HG02642 (cell line): ENCODE measurements around the gene SELENOH.
"Not testable (repeated sequence)": the region's sequence is repeated elsewhere in the genome, so short reads cannot be mapped to it uniquely, and the experiment has no call there.

Experiments
- ATAC-seq: cut with Tn5 transposase; IDR thresholded peaks from one replicate; pipeline ENCODE4 v1.9.1; 2021; ENCODE audit warnings: mild to moderate bottlenecking; ENCODE audit not compliant: unreplicated experiment, poor library complexity

SELENOH gene, protein sequence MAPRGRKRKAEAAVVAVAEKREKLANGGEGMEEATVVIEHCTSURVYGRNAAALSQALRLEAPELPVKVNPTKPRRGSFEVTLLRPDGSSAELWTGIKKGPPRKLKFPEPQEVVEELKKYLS

GRCh38 chr11:57741132-57742086 is at the start of gene SELENOH:
TSS of gene SELENOH (plus strand) at chr11:57741491. CDS start at chr11:57741596, 105 bp downstream.
- peak; percentile 91 for ATAC-seq

DNA sequence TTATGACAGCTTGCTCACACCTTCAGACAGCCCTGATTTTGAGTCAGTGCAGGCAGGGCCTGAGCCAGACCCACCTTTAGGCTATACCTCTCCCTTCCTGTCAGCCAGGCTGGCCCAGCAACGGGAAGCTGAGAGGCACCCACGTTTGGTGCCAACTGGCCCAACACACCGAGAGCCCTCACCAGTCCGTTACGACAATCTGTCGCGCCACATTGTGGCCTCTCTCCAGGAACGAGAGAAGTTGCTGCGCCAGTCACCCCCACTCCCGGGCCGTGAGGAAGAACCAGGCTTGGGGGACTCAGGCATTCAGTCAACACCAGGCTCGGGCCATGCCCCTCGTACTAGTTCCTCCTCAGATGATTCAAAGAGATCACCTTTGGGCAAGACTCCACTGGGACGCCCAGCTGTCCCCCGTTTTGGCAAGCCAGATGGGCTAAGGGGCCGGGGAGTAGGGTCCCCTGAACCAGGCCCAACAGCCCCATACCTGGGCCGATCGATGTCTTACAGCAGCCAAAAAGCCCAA is 42.4 kb upstream of the SELENOH start:
- ATAC-seq = no peak

- ATAC-seq = no peak
These were observed 41.5 kb upstream of the SELENOH start for GRCh38 chr11:57699813-57700212.

GRCh38 chr11:57700425-57700824 is 40.9 kb upstream of the SELENOH start:
- no peak for ATAC-seq

- no peak for ATAC-seq
These were observed 38.0 kb upstream of the SELENOH start for GRCh38 chr11:57703341-57703740.

GRCh38 chr11:57704932-57705331 is 36.4 kb upstream of the SELENOH start:
- no peak for ATAC-seq

DNA sequence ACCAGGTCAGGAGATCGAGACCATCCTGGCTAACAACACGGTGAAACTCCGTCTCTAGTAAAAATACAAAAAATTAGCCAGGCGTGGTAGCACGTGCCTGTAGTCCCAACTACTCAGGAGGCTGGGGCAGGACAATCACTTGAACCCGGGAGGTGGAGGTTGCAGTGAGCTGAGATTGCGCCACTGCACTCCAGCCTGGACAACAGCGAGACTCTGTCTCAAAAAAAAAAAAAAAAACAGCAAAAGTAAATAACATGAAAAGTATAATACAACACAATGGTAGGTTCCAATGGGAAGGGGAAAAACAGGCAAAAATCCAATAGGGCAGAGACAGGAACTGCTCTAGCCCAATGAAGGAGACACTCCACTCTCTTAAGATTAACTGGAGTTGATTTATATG is 35.9 kb upstream of the SELENOH start:
- ATAC-seq = not testable (repeated sequence)

DNA sequence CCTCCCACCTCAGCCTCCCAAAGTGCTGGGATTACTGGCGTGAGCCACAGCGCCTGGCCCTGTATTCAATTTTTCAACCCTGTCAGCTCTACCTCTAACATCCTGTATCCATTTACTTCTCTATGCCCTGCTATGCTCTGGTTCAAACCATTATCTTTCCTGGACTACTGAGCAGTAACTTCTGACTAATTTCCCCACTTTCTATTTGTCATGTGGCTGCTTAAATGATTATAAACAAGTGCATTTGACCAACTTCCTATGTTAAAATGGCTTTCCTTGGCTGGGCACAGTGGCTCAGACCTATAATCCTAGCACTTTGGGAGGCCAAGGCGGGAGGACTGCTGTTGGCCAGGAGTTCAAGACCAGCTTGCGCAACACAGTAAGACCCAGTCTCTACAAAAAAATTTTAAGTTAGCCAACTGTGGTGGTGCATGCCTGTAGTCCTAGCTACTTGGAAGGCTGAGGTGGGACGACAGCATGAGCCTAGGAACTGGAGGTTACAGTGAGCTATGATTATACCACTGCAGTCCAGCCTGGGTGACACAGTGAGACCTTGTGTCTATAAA is 31.4 kb upstream of the SELENOH start:
- no peak for ATAC-seq

DNA sequence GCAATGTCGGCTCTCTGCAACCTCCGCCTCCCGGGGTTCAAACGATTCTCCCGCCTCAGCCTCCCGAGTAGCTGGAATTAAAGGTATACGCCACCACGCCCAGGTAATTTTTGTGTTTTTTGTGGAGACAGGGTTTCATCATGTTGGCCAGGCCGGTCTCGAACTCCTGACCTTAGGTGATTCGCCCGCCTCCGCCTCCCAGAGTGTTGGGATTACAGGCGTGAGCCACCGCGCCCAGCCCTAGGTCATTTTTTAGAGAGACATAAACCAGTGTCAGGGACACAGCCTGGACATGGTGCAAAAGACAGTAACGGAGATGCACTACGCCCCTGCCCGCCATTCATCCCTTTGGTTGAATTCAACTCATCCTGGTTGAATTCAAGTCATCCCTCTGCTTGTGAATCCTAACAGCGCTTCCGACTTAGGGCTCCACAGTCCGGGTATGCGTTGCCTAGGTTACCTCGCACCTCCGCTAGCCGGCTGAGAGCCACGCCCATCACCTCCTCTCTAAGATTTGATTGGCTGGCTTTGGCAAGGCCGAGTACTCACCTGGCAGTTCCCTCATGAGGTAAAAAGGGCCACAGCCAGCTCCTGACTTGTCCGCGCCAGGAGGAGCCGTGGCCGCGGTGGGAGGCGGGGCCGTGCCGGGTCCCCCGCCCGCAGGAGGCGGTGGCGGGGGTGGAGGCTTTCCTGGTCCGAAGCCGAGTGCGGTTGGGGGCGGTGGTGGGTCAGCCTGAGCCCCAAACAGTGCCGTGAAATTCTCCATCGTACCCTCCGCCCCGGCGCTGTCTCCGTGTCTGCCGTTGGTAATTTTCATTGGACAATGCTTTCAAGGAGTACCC is 29.7 kb upstream of the SELENOH start, which contains the start of gene MED19:
Gene MED19, minus strand, starts transcription at position 802 of the 842 bp plus-strand sequence. Its CDS starts 36 bp downstream, at position 766.
- peak; percentile 53 for ATAC-seq

GRCh38 chr11:57712256-57713150 is 28.8 kb upstream of the SELENOH start, which contains the start of gene TMX2:
TSS of gene TMX2 (plus strand) at chr11:57712593. CDS start at chr11:57712619, 26 bp downstream.
- peak; percentile 95 for ATAC-seq

GRCh38 chr11:57713835-57714234 is 27.5 kb upstream of the SELENOH start:
- ATAC-seq = no peak

GRCh38 chr11:57716726-57717125 is 24.6 kb upstream of the SELENOH start:
- not testable (repeated sequence) for ATAC-seq

DNA sequence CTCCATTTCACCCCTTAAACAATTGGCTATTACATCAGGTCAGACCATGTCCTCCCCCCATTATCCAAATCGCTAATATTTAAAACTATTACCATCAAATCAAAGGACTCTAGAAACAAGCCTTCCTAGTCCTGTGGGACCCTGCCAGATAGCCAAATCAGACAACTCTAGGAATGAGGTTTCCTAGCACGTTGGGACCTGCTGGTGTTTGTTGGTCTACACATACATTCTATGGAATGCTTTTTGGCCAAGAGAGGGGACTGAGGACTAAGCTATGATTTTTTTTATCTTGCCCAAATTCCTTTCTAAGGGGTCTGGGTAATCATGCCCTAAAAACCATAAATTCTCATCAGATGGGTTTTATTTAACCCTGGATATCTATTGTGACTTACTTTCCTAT is 14.1 kb upstream of the SELENOH start:
- no peak for ATAC-seq

DNA sequence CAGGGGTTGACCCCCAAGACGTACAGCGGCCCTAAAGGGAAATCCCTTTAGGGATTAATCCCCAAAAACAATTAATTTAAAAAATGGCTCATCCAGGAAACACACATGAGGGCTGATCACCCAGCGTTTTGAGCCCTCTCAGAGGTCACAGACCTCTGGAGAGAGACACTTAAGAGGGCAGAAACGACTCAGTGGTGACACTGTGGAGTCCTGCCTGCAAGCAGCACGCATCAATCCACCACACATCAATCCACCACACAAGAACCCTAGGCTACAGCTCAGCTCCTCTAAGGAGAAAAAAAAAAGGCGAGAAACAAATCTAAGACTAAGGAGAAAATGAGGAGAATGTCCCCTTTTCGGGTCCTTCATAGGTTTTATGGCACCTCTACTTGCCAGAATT is 12.5 kb upstream of the SELENOH start:
- no peak for ATAC-seq

DNA sequence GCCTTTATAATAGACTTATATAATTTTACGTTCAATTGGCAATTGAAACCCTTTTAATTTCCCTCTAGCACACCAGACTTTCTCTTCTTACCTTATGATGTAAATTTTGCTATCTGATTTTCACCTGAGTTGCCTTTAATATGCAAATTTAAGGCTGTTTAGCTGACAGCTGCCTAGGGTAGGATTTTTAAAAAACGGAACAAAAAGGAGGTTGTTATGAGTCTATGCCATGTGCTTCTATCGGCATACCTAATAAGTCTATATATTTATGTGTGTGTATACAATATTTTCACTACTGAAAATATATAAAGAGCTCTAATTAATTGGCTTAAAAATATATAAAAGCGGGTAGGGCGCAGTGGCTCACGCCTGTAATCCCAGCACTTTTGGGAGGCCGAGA is 11.8 kb upstream of the SELENOH start:
- no peak for ATAC-seq

- no peak for ATAC-seq
These were observed 8.6 kb upstream of the SELENOH start for GRCh38 chr11:57732661-57733060.

DNA sequence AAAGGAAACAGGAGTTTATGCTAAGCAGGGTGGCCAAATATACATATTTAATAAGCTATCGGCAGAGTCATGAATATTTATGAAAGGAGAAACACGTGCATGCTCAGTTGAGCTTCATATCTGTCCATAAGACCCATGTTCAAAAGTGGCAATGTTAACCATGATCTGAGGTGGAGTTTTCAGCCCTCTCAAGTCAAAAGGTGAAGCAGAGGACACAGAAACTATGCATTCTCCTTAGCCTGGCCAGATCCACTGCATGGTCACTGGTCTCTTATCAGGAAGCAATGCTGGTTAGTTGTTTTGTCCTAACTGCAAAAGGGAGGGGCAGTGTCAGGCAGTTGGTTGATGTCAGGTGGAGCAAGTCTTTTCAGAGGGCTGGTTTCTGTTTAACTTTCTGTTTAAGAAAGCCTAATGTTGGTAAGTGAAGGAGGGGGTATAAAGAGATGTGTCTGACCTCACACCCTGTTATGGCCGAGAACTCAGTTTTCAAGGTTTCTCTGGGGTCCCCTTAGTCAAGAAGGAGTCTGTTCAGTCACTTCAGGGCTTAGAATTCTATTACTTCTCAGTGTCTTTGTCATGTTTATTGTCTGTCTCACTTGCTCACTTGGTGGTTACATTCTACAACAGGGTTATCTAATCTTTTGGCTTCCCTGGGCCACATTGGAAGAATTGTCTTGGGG is 5.5 kb upstream of the SELENOH start:
- no peak for ATAC-seq

DNA sequence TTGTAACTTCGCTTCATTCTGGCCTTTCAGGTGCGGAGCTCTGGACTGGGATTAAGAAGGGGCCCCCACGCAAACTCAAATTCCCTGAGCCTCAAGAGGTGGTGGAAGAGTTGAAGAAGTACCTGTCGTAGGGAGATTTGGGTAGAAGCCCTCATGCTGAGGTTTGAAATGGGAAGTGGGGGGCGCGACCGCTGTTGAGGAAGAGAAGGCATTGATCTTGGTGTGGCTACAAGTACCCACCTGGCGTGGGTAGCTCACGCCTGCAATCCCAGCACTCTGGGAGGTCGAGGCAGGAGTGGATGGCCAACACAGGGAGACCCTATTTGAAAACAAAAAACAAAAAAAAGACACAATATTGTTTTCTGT is 779 bp downstream of the SELENOH start:
- no peak for ATAC-seq

GRCh38 chr11:57744357-57744756 is 3.1 kb downstream of the SELENOH start:
- ATAC-seq = no peak
